HG02571 (cell line): ENCODE data around the gene MYO7B.
"Not testable (repeated sequence)": the region's sequence is repeated elsewhere in the genome, so short reads cannot be mapped to it uniquely, and the experiment has no call there.

Experiments
- ATAC-seq: cut with Tn5 transposase; IDR thresholded peaks from one replicate; pipeline ENCODE4 v1.9.1; 2021; ENCODE audit warnings: mild to moderate bottlenecking, moderate library complexity; ENCODE audit not compliant: unreplicated experiment

The MYO7B gene

DNA sequence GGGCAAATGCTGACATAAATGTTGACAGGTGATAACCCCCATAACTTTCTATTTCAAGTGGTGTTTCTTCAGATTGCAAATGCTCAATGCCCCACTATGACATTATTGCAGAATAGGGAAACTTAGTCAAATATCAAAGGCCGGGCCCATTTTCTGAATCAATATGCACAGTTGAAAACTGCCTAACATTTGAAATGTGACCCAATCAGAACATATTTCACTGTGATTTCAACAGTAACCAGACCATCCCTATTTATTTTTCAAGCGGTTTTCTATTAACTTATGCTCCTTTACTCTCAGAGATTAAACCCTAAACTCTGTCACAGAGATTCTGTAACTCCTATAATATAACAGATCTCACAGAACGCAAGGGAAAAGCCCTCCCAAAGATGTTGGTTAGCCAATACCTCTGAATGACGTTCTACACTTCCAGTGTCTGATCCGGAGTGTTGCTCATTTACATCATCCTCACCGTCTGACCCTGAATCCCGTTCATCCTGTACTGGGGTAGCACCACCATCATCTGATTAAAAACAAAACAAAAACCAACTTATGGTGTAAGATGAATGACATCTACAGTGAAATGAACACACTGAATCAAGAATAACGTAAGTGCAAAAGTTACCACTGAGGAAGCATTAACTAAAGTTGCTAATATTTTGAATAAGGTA lies 12.1 kb upstream of the MYO7B start:
- no peak for ATAC-seq

DNA sequence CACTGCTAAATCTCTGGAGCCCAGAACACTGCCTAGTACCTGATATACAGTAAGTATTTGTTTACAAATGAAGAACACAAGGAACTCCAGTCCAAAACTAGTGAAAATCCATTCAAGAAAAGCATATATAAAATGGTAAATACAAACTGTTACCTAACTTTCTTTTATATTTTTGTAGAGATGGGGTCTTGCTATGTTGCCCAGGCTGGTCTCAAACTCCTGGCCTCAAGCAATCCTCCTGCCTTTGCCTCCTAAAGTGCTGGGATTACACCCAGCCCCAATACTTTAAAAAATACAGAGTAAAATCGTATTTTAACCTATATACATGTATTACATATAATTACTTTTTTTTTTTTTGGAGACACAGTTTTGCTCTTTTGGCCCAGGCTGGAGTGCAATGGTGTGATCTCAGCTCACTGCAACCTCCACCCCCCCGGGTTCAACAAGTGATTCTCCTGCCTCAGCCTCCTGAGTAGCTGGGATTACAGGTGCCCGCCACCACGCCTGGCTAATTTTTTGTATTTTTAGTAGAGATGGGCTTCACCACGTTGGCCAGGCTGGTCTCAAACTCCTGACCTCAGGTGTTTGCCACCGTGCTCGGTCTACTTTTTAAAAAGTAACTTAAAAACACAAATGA lies 11.2 kb upstream of the MYO7B start:
- ATAC-seq: not testable (repeated sequence)

DNA sequence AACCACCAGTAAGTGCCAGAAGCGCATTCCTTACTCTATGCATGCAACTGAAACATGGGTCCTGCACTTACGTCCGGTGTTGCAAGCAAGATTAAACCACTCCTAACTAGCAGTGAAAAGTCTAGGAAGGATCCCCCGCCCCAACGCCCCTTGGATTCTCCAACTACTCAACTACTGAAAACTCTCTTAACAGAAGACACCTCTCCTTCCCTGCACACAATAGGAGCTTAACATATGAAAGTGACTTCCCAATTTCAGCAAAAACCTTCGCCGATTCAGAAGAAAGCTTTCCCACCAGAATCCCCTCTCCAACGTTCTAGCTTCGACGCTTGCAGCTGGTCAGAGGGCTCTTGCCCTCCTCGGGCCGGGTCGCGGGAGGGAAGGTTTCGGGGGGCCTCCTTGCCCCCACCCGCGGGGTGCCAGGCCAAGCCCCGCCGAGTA lies 9.8 kb upstream of the MYO7B start:
- ATAC-seq: no peak

DNA sequence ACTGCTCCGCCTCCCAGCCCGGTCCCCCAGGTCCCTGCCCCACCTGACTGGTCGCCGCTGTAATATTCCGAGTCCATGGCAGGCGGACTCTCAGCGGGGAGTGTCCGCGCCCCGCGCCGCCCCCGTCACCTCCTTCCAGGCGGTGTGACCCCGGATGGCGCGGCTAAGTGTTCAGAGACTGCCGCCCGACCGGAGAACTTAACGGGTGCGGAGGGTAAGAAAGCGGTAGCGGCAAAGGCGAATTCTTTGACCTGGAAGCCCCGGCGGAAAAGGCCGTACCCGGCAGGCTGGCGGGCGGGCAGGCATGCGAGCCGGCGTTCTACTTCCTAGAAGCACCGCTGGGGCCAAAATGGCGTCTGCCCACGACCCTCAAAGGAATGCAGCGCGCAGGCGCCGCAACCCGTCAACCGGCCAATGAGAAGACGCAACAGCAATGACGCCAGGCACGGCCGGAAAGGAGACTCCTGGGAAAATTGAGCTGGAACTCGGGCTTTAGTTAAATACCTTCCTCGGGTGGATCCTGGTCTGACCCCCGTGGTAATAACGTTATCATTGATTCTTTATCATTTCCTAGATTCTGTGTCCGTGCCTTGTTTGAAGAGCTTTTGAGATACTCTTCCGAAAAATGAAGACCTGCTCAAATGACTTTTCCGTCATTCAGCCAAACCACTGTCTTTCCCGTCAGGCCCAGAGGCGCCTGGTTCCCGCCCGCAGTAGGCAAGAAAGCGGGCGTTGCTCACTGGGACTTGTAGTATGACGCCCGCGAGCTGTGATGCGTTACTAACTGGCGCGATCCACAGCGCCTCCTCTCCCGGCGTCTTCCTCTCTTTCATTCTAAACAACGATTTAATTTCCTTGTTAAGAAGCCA lies 9.1 kb upstream of the MYO7B start, which contains the start of gene IWS1:
Gene IWS1, minus strand, starts transcription at position 358 of the 869 bp plus-strand sequence. Its CDS starts 281 bp downstream, at position 77.
- peak; percentile 89 for ATAC-seq

DNA sequence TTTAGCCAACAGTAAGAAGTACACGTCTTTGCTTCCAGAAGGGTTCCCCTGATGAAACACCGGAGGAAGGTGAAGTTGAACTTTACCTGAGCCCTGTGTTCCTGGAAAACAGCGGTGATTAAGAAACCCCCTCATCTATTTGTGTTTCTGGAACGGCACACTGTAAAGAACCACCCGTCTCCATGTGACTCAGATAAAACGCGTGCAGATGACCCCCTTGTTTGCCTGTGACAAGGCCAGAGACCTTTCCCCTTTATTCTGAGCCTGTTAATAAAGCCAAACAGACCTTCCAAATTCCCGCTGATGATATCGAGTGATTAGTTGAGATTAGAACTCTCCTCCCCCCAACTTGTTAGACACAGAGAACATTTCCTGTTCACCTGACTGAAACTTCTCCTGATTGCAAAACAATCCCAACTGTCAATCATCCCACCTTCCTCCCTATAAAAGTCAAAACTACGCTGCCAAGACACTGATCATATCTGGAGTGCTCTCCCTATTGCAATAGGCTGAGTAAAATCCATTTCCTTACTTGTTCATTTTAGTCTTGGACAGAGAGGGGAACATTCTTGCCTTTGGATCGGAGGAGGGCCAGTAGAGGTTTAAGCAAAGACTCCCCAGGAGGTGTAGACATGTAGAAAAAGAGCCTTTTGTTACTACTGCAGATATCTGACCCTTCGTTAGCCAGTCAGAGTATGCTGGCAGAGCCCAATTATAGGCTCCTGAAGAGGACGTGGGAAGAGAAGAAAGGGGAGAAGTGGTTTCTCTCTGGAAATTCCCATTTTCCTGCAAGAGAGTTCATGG lies 8.3 kb upstream of the MYO7B start:
- ATAC-seq: no peak

DNA sequence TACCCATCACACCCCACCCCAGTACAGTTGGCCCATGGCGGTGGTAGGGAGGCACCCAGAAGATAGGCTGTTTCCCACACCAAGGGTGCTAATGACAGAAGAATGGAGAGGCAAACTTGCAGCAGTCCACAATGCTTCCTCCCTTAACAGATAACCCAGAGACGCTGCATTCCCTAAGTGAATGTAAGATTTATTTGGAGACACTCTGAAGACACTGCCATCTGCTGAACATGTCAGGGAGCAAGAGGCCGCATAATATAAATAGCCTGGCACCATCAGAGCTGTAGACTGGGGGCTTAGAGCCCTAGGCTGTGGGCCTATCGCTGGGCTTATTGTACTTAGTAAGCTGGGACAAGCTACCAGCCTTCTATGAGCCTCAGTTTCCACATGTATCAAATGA lies 7.0 kb upstream of the MYO7B start:
- no peak for ATAC-seq

DNA sequence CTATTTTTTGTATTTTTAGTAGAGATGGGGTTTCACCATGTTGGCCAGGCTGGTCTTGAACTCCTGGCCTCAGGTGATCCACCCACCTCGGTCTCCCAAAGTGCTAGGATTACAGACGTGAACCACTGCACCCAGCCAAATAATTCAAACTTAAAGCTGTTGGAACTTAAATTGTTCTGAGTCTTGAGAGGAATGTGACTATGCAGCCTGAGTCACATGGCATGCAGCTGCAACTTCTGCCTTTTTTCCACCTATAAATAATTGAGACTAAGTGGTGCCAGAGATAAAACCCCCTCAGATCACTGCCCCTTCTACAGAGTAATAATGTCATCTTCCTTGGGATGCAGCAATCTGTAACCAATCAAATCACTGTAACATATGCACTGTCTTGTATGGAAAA lies 6.1 kb upstream of the MYO7B start:
- ATAC-seq: not testable (repeated sequence)

DNA sequence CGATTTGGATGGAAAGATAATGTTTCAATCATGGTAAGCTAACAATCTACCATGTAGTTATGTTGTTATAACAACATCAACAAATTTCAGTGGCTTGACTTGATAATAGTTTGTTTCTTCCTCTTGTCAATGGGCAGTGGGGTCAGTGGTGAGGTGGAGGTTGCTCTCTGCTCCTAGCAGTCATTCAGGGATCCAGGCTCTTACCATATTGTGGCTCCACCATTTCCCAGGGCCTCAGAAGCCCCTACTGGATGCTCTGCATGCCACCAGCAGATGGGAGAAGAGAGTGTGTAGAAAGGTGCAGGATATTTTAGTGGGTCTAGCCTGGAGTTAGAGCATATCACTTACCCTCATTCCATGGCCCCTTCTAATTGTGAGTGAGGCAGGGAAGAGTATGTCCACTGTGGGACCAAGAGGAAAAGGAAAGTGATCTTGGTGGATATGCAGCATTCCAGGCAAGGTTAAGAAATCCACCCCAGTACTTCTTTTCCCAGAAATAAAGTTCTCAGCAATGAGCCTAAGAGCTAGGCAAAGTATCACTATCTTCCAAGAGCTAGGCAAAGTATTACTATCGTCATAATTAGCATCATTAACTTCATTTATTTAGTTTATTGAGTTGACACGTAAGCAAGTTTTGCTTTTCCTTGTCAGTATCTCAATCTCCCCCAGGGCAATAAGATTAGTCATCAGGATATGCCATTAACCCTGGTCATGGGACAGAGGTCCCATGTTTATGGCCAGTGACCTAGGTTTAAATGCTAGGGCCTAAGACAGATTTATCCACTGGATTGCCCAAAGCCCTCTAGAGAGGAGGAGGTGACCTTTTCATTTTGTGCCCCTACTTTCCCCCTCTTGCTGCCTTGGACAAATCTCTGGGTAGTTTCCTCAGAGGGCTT lies 5.0 kb upstream of the MYO7B start:
- no peak for ATAC-seq

DNA sequence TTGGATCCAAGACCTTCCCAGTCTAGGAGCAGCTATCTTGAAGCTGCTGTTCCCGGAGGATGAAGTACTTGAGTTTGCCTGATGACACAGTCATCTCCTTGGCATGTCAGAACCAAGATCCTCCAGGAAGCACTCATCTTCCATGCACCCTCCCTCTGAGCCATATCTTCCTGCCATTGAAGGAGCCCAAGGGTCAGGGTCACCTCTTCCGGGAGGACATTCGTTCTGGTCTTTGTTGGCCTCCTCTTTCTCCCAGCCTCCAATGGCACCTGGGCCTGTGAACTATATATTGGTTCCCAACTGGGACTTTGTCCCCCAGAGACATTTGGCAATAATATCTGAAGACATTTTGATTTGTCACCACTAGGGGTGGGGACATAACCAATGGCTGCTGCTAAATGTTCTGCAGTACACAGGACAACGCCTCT lies 4.2 kb upstream of the MYO7B start:
- no peak for ATAC-seq

DNA sequence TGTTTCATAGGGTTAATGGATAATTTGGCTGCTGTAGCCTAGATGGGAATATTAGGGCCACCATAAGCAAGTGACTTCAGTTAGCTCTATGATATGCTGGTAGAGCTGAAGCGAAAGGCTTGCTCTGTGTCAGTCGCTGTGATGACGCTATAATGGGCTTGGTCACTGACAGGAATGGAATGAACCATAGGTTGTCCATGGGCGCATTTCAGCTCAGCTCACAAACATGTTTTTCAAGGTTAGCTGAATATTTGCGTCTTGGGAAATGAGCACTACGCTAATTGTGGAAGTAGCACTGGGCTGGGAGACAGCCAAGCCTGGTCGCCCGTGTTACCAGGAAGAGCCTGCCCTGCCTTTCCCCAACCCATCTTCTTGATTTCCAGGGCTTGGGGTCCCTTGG lies 3.2 kb upstream of the MYO7B start:
- no peak for ATAC-seq

DNA sequence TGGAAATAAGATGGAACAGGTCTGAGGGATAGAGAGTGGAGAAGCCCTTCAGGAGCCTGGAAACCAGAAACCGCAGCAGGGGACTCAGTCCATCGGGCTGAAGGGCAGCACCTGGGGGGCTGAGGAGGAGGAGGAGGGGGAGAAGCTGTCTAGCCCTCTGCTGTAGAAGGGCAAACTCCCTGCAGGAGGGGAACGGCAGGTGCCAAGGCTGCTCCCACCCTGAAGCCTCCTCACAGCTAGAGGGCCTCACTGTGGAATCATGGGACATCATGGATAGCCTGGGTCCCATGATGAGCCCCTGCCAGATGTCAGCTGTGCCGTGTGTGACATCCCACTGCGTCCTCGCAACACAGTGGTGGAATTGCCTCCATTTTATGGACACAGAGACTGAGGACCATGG lies 435 bp downstream of the MYO7B start:
- ATAC-seq: no peak

DNA sequence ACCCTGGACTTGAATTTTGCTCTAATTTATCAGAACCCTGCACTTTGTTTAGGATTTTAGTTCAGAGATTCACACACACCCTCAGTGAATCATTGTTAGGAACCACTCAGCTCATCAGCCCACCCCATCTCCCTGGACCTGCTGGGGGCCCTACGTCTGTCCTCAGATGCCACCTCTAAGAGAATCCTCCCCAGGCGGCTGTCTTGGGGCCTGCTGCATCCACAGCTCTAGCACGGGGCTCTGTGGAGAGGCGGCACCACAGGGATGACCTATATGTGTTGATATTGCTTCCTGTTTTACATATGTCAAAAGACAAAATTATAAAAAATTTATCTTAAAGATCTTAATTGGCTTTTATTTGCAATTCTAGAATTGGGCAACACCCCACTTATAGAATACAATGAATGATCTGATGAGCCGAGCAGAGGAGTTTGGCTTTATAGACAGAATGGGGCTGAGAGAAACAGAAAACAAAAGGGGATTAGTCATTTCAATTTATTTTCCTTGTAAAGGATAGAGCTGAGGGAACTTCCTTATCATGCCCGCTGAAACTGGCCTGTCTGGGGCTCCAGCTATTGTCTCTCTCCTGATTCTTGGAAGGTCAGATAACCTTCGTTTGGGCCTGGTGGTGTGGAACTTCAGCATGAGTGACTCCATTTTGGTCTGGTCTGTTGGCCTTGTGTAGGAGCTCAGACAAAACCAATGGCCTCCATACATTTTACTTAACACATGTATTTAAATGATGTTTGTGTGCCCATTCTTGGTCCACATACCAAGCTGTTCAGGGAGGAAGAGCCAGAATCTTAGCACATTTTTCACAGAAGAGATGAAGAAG lies 1.4 kb downstream of the MYO7B start:
- ATAC-seq: no peak

DNA sequence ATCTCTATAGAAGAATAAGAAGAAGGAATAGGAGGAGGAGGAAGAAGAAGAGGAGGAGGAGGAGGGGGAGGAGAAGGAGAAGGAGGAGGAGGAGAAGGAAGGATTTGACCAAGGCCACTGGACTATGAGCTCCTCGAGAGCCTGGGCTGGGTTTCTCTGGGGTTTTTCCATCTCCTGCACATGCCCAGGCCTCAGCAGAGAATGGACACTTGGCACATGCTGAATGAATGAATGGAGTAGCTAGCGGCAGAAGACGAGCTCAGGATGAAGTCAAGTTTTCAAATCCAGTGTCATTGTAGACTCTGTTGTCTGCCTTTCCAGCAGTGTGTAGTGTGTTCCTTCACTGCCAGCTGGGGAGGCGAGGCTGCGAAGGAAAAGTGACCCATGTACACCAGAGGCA lies 2.2 kb downstream of the MYO7B start:
- ATAC-seq: no peak

DNA sequence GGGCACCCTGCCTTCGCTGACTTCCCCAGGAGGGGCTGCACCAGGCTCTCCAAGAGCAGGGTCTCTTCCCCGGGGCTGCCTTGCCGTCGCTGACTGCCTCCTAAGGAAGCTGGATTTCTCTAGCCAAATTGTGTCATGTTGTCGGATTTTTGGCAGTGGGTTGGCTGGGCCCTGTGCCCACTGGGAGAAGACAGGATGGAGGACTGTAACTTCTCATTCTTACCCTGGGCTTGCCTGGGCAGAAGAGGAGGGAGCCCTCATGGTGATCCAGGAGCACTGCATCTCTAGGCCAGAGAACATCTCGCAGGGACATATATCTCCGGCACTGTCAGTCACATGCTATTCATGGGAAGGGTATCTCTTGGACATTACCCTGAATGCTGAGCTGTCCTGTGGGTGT lies 6.3 kb downstream of the MYO7B start:
- ATAC-seq: no peak

DNA sequence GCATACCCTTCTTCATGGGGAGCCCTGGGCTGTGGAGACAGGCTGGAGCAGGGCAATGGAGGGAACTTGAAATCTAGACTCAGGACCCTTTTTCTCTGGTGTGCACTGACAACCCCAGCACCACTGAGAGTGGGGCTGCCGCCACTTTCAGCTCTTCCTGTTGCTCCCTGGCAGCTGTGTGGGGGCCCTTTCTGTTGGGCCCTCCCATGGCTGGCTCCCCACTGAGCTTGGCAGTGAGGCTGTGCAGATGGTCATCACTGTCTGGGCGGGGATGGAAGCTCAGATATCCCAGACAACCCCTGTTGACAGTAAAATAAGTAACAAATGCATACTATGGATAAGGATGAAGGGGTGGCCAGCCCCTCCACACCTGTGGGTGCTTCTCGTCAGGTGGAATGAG lies 6.7 kb downstream of the MYO7B start:
- no peak for ATAC-seq

DNA sequence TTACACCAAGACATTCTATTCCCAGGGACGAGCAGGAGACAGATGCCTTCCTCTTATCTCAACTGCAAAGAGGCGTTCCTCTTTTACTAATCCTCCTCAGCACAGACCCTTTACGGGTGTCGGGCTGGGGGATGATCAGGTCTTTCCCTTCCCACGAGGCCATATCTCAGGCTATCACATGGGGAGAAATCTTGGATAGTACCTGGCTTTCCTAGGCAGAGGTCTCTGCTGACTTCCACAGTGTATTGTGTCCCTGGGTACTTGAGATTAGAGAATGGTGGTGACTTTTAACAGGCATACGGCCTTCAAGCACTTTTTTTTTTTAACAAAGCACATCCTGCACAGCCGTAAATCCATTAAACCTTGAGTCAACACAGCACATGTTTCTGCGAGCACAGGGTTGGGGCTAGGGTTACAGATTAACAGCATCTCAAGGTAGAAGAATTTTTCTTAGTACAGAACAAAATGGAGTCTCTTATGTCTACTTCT lies 7.6 kb downstream of the MYO7B start:
- not testable (repeated sequence) for ATAC-seq

DNA sequence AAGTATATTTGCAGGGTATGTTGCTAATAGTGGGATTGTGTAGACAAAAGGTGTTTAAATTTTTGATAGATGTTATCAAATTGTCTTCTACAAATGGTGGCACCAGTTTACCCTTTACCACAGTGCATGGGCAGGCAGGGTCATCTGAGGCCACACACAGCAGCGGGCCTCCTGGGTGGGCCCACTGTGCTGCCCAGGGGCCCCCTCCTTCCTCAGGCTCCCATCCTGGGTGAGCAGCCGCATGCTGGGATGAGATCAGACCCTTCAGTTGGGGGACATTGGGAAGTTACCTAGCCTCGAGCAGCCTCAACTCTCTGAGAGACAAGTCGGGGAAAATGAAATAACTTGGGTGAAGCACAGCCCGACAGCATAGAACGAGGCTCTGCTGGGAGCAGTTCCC lies 9.7 kb downstream of the MYO7B start:
- no peak for ATAC-seq

DNA sequence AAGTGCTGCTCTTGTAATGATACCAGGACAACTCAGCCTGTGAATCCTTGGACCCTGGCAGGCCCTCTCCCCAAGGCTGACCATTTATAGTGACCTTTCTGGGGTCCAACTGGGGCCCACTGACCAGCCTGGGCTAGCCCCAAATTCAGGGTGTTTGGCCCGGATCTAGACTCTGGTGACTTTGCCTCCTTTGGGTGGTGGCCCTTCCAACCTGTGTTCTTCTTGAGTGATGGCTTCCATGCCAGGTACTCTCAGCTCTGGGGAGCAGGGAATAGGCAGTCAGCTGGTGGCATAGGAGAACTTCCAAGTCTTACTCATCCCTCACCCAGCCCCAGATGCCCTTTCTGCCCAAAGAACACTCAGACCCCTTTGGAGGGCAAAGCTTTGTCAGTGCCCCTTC lies 10.3 kb downstream of the MYO7B start:
- no peak for ATAC-seq

DNA sequence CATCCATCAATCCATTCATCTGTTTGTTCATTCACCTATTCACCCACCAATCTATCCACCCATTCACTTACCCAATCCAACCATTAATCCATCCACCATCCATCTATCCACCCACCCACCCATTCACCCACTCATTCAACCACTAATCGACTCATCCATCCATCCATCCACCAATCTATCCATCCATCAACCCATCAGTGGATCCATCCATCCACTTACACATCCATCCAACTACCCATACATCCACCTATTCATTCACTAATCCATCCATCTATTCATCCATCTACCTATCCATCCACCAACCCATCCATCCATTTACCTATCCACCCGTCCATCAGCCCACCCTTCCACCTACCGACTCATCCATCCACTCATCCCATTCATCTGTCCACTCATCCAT lies 11.3 kb downstream of the MYO7B start:
- ATAC-seq: no peak
